ENCODE results near the gene SV2B.

DNA sequence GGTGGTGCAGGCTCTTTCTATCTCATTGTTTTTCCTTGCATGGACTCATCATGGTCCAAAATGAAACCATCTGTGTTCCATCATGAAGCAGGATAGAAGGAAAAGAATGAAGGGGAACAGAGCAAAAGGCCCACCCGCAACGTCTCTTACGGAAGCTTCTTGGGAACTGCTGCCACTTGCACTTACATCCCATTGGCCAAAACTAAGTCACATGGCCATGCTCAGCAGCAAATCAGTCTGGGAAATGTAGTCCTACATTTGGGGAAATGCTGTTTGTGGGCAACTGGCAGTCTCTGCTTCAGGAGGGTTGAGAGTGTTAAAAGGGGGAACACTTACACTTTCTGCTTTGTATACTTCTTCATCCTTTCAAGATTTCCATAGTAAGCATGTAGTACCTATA lies 191.6 kb downstream of the SV2B start:
- TF ChIP-seq, protein P1, sequence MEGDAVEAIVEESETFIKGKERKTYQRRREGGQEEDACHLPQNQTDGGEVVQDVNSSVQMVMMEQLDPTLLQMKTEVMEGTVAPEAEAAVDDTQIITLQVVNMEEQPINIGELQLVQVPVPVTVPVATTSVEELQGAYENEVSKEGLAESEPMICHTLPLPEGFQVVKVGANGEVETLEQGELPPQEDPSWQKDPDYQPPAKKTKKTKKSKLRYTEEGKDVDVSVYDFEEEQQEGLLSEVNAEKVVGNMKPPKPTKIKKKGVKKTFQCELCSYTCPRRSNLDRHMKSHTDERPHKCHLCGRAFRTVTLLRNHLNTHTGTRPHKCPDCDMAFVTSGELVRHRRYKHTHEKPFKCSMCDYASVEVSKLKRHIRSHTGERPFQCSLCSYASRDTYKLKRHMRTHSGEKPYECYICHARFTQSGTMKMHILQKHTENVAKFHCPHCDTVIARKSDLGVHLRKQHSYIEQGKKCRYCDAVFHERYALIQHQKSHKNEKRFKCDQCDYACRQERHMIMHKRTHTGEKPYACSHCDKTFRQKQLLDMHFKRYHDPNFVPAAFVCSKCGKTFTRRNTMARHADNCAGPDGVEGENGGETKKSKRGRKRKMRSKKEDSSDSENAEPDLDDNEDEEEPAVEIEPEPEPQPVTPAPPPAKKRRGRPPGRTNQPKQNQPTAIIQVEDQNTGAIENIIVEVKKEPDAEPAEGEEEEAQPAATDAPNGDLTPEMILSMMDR (IDR thresholded peaks at IDR 0.05), result no peak
- TF ChIP-seq EP300 (IDR thresholded peaks at IDR 0.05) (no peak), POLR2A (IDR thresholded peaks at IDR 0.05) (no peak), POLR2AphosphoS5 (IDR thresholded peaks at IDR 0.05) (no peak)

All from upper lobe of left lung (tissue), 4 donors.